Brain microvascular endothelial cell (primary cell): ENCODE results near the gene HNRNPC.

ENCODE experiments used
- DNase-seq: peaks from one replicate; pipeline ENCODE4 v3.0.0-alpha.2; 2020
- H3K27ac ChIP-seq: fragments of 250-450 bp; sonication (Bioruptor Pico); 2 replicates; pipeline ENCODE4 v1.5.1; 2020; ENCODE audit warnings: mild to moderate bottlenecking, moderate library complexity
- H3K27me3 ChIP-seq: fragments of 250-450 bp; sonication (Bioruptor Pico); replicated peaks from 2 replicates; pipeline ENCODE4 v1.5.1; 2020; ENCODE audit warnings: mild to moderate bottlenecking
- H3K36me3 ChIP-seq: fragments of 250-450 bp; sonication (Bioruptor Pico); replicated peaks from 2 replicates; pipeline ENCODE4 v1.5.1; 2020; ENCODE audit warnings: mild to moderate bottlenecking
- H3K4me3 ChIP-seq: 2 replicates; pipeline ENCODE4 v1.5.1; 2011; ENCODE audit warnings: low read depth, mild to moderate bottlenecking, control low read depth, low read length, moderate library complexity
- CTCF ChIP-seq: IDR thresholded peaks from 2 replicates; pipeline ENCODE4 v1.5.1; 2011; ENCODE audit warnings: low read depth, mild to moderate bottlenecking, moderate library complexity, low read length, control low read depth, inconsistent platforms; ENCODE audit errors: missing control alignments
- in situ Hi-C: cut with HindIII; loops from 2 replicates; pipeline ENCODE4 v1.10.0; 2017; ENCODE audit warnings: low sequenced_read_pairs, low pct_ligation_motif_present

HNRNPC gene

GRCh38 chr14:21244544-21244943 is 24.7 kb downstream of the HNRNPC start:
- no peak for TF ChIP-seq CTCF
- in situ Hi-C loops = no loop called here
- DNase-seq = no peak
- no peak overlapping the region for H3K4me3 ChIP-seq
- H3K36me3 ChIP-seq = peaks cover 62% of the 10 kb centered on the region
- no peak overlapping the region for H3K27ac ChIP-seq
- H3K27me3 ChIP-seq = no peaks in the 10 kb centered on the region

GRCh38 chr14:21241218-21241819 is 27.9 kb downstream of the HNRNPC start:
- in situ Hi-C loops = no loop called here
- no peak overlapping the region for H3K4me3 ChIP-seq
- TF ChIP-seq CTCF = no peak
- H3K27ac ChIP-seq = no peak overlapping the region
- H3K27me3 ChIP-seq = no peaks in the 10 kb centered on the region
- no peak for DNase-seq
- H3K36me3 ChIP-seq = peaks cover 60% of the 10 kb centered on the region

- TF ChIP-seq CTCF = no peak
- H3K4me3 ChIP-seq = no peak overlapping the region
- H3K27me3 ChIP-seq = no peaks in the 10 kb centered on the region
- H3K36me3 ChIP-seq = peaks cover 52% of the 10 kb centered on the region
- no peak overlapping the region for H3K27ac ChIP-seq
- in situ Hi-C loops = no loop called here
- DNase-seq = no peak
These were observed 28.8 kb downstream of the HNRNPC start for GRCh38 chr14:21240417-21240816.

GRCh38 chr14:21238823-21239518 is 30.3 kb downstream of the HNRNPC start:
- in situ Hi-C loops = no loop called here
- no peak for TF ChIP-seq CTCF
- Histone ChIP-seq H3K27ac (no peak overlapping the region), H3K36me3 (peaks cover 42% of the 10 kb centered on the region), H3K27me3 (no peaks in the 10 kb centered on the region), H3K4me3 (no peak overlapping the region)
- no peak for DNase-seq

GRCh38 chr14:21236948-21237797 is 32.1 kb downstream of the HNRNPC start:
- no peak for DNase-seq
- Histone ChIP-seq H3K27me3 (no peaks in the 10 kb centered on the region), H3K36me3 (peaks cover 42% of the 10 kb centered on the region), H3K27ac (no peak overlapping the region), H3K4me3 (no peak overlapping the region)
- TF ChIP-seq CTCF = no peak
- in situ Hi-C loops = no loop called here
